GM12892 (cell line): ENCODE data around the gene CAMTA1.

Experiments used
- POLR2A ChIP-seq: IDR thresholded peaks from 2 replicates; pipeline ENCODE4 v1.6.1; 2011; ENCODE audit warnings: low read depth, low read length, control low read depth
- POLR2AphosphoS5 ChIP-seq: IDR thresholded peaks from 2 replicates; pipeline ENCODE4 v1.6.1; 2011; ENCODE audit warnings: low read depth, low read length, control low read depth

DNA sequence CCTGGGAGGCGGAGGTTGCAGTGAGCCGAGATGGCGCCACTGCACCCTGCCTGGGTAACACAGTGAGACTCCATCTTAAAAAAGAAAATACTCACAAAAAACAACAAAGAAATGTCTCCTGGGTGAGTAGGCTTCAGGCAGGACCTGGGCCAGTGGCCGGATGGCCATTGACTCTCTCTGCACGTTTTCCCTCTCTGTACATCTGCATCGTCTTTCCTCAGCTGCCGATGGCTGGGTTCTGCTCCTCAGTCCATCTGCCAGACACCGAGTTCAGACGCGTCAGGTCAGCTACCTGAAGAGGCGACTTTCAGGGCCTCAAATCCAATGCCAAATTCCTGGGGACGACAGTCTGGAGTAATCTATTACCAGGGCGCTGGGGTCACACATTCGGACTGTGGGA, 199.3 kb downstream of the CAMTA1 start:
- no peak for TF ChIP-seq POLR2A
- TF ChIP-seq POLR2AphosphoS5 = no peak
